ENCODE results near the gene PRSS2. TPM values are rescaled to one million over a fixed set of nuclear protein-coding genes. Genes with fewer than 3 reads are reported as not detected.

The PRSS2 gene
- total RNA-seq, 1 experiment from 2014 or later: 27.6 TPM

- ATAC-seq: no peak
- Mint-ChIP-seq H3K36me3 (no peaks in the 10 kb centered on the region), H3K4me3 (no peak overlapping the region), H3K9me3 (peaks cover 10% of the 10 kb centered on the region), H3K27ac (no peak overlapping the region), H3K4me1 (peaks cover 7% of the 10 kb centered on the region; the same call in 1 of the 2 replicates), H3K27me3 (ENCODE audit: low read depth) (peaks cover 3% of the 10 kb centered on the region)
- ChIA-PET CTCF (interaction anchor here (0.9 to 1.2 kb wide), 2 partner anchors 12 to 236 kb away, joined by 3 to 5 read pairs; no protein-coding TSS in a partner anchor), POLR2A (no interaction called here)
- no peak for TF ChIP-seq OVOL2 (CRISPR knock-in tag; IDR thresholded peaks at IDR 0.05; ENCODE audit: borderline replicate concordance)
- no peak for TF ChIP-seq MLX (CRISPR knock-in tag; IDR thresholded peaks at IDR 0.05)
- no peak for TF ChIP-seq ZNF263 (CRISPR knock-in tag; IDR thresholded peaks at IDR 0.05; ENCODE audit: low read depth)
- TF ChIP-seq ARID4B (CRISPR knock-in tag; IDR thresholded peaks at IDR 0.05; ENCODE audit: borderline replicate concordance): no peak
- no peak for TF ChIP-seq MAX (CRISPR knock-in tag; IDR thresholded peaks at IDR 0.05)
- no peak for TF ChIP-seq ATF2 (CRISPR knock-in tag; IDR thresholded peaks at IDR 0.05; ENCODE audit: borderline replicate concordance, low read depth)
- no peak for TF ChIP-seq ATF3 (CRISPR knock-in tag; conservative IDR thresholded peaks at IDR 0.05)
- no peak for TF ChIP-seq RORB (CRISPR knock-in tag; IDR thresholded peaks at IDR 0.05)
- no peak for TF ChIP-seq ZNF512 (CRISPR knock-in tag; IDR thresholded peaks at IDR 0.05; ENCODE audit: borderline replicate concordance)
- TF ChIP-seq ATF6 (CRISPR knock-in tag; IDR thresholded peaks at IDR 0.05): no peak
- TF ChIP-seq NFYB (CRISPR knock-in tag; conservative IDR thresholded peaks at IDR 0.05; ENCODE audit: low read depth): no peak
- no peak for TF ChIP-seq USF2 (CRISPR knock-in tag; IDR thresholded peaks at IDR 0.05)
- no peak for TF ChIP-seq SOX15 (CRISPR knock-in tag; IDR thresholded peaks at IDR 0.05)
- TF ChIP-seq GRHL2 (CRISPR knock-in tag; IDR thresholded peaks at IDR 0.05; ENCODE audit: insufficient replicate concordance, severe bottlenecking): no peak
- no peak for TF ChIP-seq CBFB (CRISPR knock-in tag; IDR thresholded peaks at IDR 0.05; ENCODE audit: low read depth)
- TF ChIP-seq EMX1 (CRISPR knock-in tag; IDR thresholded peaks at IDR 0.05): no peak
- no peak for TF ChIP-seq MXD4 (CRISPR knock-in tag; IDR thresholded peaks at IDR 0.05; ENCODE audit: borderline replicate concordance)
- TF ChIP-seq USF1 (CRISPR knock-in tag; IDR thresholded peaks at IDR 0.05): no peak
- no peak for DNase-seq (ENCODE audit: low spot score)
Observed at GRCh38 chr7:142771353-142771723, 568 bp downstream of the PRSS2 start.
